H1 (cell line): ENCODE results near the gene CSNK2B. TPM values are rescaled to one million over a fixed set of nuclear protein-coding genes. Genes with fewer than 3 reads are reported as not detected.

ENCODE experiments used
- CTCF ChIA-PET: fragments of 300-600 bp; sonication (Branson Sonifier 250); formaldehyde crosslinking; loops from one replicate; lab custom pipeline; 2021; ENCODE audit not compliant: partially characterized antibody; lab: Charles Lee
- POLR2A ChIA-PET: fragments of 300-600 bp; sonication (Branson Sonifier 250); formaldehyde crosslinking; loops from one replicate; lab custom pipeline; 2021; ENCODE audit warnings: inconsistent platforms; ENCODE audit not compliant: partially characterized antibody; lab: Charles Lee
- DNase-seq, 2 experiments: peaks; one replicate each; pipeline versions ENCODE4 v3.0.0 to v3.0.0-alpha.2; 2010 to 2022; ENCODE audit warnings: low spot score in 2 of 2, low read depth in 1 of 2, mixed read lengths in 1 of 2
- FAIRE-seq: peaks from 2 replicates; lab custom pipeline; 2011; peaks lifted over from hg19 to GRCh38; lab: Jason Lieb, UNC
- H2AFZ ChIP-seq: 2 replicates; pipeline ENCODE4 v1.8.1; 2012; ENCODE audit warnings: low read length, inconsistent platforms
- H2AK5ac ChIP-seq: 2 replicates; pipeline ENCODE4 v1.6.1; 2013; ENCODE audit warnings: low read depth, low read length
- H2BK120ac ChIP-seq: replicated peaks from 2 replicates; pipeline ENCODE3; 2013; ENCODE audit warnings: low read depth, low read length, inconsistent platforms
- H2BK12ac ChIP-seq: 2 replicates; pipeline ENCODE4 v1.6.1; 2013; ENCODE audit warnings: low read depth, low read length
- H2BK15ac ChIP-seq: 2 replicates; pipeline ENCODE4 v1.6.1; 2013; ENCODE audit warnings: low read length
- H2BK20ac ChIP-seq: 2 replicates; pipeline ENCODE4 v1.6.1; 2013; ENCODE audit warnings: low read length
- H2BK5ac ChIP-seq: 2 replicates; pipeline ENCODE4 v1.6.1; 2013; ENCODE audit warnings: low read depth, low read length
- H3K14ac ChIP-seq: 2 replicates; pipeline ENCODE4 v1.6.1; 2013; ENCODE audit warnings: inconsistent platforms; ENCODE audit not compliant: insufficient read length
- H3K18ac ChIP-seq: 2 replicates; pipeline ENCODE4 v1.6.1; 2013; ENCODE audit warnings: low read length; ENCODE audit errors: extremely low read depth
- H3K23ac ChIP-seq: 2 replicates; pipeline ENCODE4 v1.6.1; 2013; ENCODE audit warnings: inconsistent platforms; ENCODE audit not compliant: insufficient read length
- H3K23me2 ChIP-seq: 2 replicates; pipeline ENCODE4 v1.6.1; 2013; ENCODE audit warnings: low read depth, low read length
- H3K27ac ChIP-seq: 2 replicates; pipeline ENCODE4 v1.6.1; 2011; ENCODE audit warnings: low read depth, low read length, inconsistent platforms
- H3K27me3 ChIP-seq, 4 experiments: replicated peaks in 1 of 4; 1 replicate in 1 of 4; 2 replicates in 3 of 4; pipeline versions ENCODE4 v1.6.1 to v1.8.1; 2011 to 2013; ENCODE audit warnings: low read length in 3 of 4, mild to moderate bottlenecking in 3 of 4, inconsistent platforms in 2 of 4, mixed read lengths in 2 of 4, moderate library complexity in 1 of 4; ENCODE audit not compliant: control insufficient read depth in 3 of 4, insufficient read depth in 3 of 4; ENCODE audit errors: extremely low read depth in 1 of 4
- H3K36me3 ChIP-seq, 4 experiments: 2 replicates each; pipeline versions ENCODE4 v1.6.1 to v1.8.1; 2011 to 2013; ENCODE audit warnings: mild to moderate bottlenecking in 4 of 4, low read length in 3 of 4, moderate library complexity in 2 of 4, control low read depth in 1 of 4, inconsistent platforms in 1 of 4; ENCODE audit not compliant: insufficient read depth in 4 of 4, control insufficient read depth in 2 of 4
- H3K4ac ChIP-seq: replicated peaks from 2 replicates; pipeline ENCODE3; 2013; ENCODE audit warnings: low read length, low read depth, mixed read lengths, inconsistent platforms; ENCODE audit not compliant: insufficient read length
- H3K4me1 ChIP-seq, 4 experiments: replicated peaks in 1 of 4; 1 replicate in 1 of 4; 2 replicates in 3 of 4; pipeline versions ENCODE4 v1.6.1 to v1.8.1; 2011 to 2013; ENCODE audit warnings: low read length in 3 of 4, inconsistent platforms in 2 of 4, mixed read lengths in 1 of 4; ENCODE audit not compliant: insufficient read depth in 4 of 4, control insufficient read depth in 3 of 4
- H3K4me2 ChIP-seq, 2 experiments: 2 replicates each; pipeline versions ENCODE4 v1.6.1 to v1.8.1; 2011 to 2013; ENCODE audit warnings: low read depth in 2 of 2, low read length in 2 of 2, control low read depth in 1 of 2, inconsistent platforms in 1 of 2, mild to moderate bottlenecking in 1 of 2; ENCODE audit not compliant: insufficient read depth in 1 of 2
- H3K4me3 ChIP-seq, 4 experiments: fragments of 200-600, 300-600 bp in 1 of 4; sonication (generic), shearing (Covaris generic), sonication (Bioruptor Twin) in 1 of 4; 2 replicates each; pipeline versions ENCODE4 v1.5.1 to v1.8.1; 2011 to 2016; ENCODE audit warnings: low read length in 4 of 4, low read depth in 3 of 4, control low read depth in 2 of 4, inconsistent platforms in 2 of 4, mild to moderate bottlenecking in 2 of 4, mixed read lengths in 1 of 4, moderate library complexity in 1 of 4; ENCODE audit not compliant: insufficient read depth in 2 of 4; ENCODE audit errors: extremely low read depth in 1 of 4
- H3K56ac ChIP-seq: replicated peaks from 2 replicates; pipeline ENCODE3; 2013; ENCODE audit warnings: low read depth, mild to moderate bottlenecking, mixed read lengths, low read length, inconsistent platforms; ENCODE audit not compliant: insufficient read length
- H3K79me1 ChIP-seq: 2 replicates; pipeline ENCODE4 v1.6.1; 2013; ENCODE audit warnings: low read depth, low read length, control low read depth
- H3K79me2 ChIP-seq, 2 experiments: 2 replicates each; pipeline versions ENCODE4 v1.6.1 to v1.8.1; 2012 to 2013; ENCODE audit warnings: low read length in 2 of 2, mild to moderate bottlenecking in 2 of 2, inconsistent platforms in 1 of 2; ENCODE audit not compliant: insufficient read depth in 2 of 2, control insufficient read depth in 1 of 2
- H3K9ac ChIP-seq, 4 experiments: replicated peaks in 1 of 4; 1 replicate in 1 of 4; 2 replicates in 3 of 4; pipeline versions ENCODE4 v1.6.1 to v1.8.1; 2011 to 2013; ENCODE audit warnings: low read depth in 3 of 4, low read length in 3 of 4, control low read depth in 2 of 4, mild to moderate bottlenecking in 2 of 4, moderate library complexity in 2 of 4, inconsistent platforms in 1 of 4; ENCODE audit errors: extremely low read depth in 1 of 4
- H3K9me3 ChIP-seq, 2 experiments: 2 replicates each; pipeline versions ENCODE4 v1.6.1 to v1.8.1; 2012 to 2013; ENCODE audit warnings: mild to moderate bottlenecking in 2 of 2, moderate library complexity in 2 of 2, control low read depth in 1 of 2, inconsistent platforms in 1 of 2, low read depth in 1 of 2, low read length in 1 of 2, mixed read lengths in 1 of 2; ENCODE audit not compliant: insufficient read depth in 2 of 2
- H4K20me1 ChIP-seq, 2 experiments: replicated peaks in 1 of 2; 2 replicates each; pipeline versions ENCODE3 to v1.8.1; 2011 to 2013; ENCODE audit warnings: inconsistent platforms in 2 of 2, low read length in 2 of 2, mild to moderate bottlenecking in 1 of 2; ENCODE audit not compliant: insufficient read depth in 2 of 2, control insufficient read depth in 1 of 2
- H4K5ac ChIP-seq: 2 replicates; pipeline ENCODE4 v1.6.1; 2013; ENCODE audit warnings: low read length, low read depth, mixed read lengths, inconsistent platforms; ENCODE audit not compliant: insufficient read length
- H4K8ac ChIP-seq: 2 replicates; pipeline ENCODE4 v1.8.0; 2013; ENCODE audit warnings: mild to moderate bottlenecking, moderate library complexity, low read length, inconsistent platforms; ENCODE audit not compliant: insufficient read depth; ENCODE audit errors: extremely low read depth
- H4K91ac ChIP-seq: replicated peaks from 2 replicates; pipeline ENCODE3; 2013; ENCODE audit warnings: low read length, mixed read lengths, inconsistent platforms; ENCODE audit not compliant: insufficient read length
- CHD1 ChIP-seq: IDR thresholded peaks from 2 replicates; pipeline ENCODE4 v1.6.1; 2012; ENCODE audit warnings: low read depth, low read length, improper control_type of control experiment
- FOSL1 ChIP-seq: IDR thresholded peaks from 2 replicates; pipeline ENCODE4 v1.6.1; 2011; ENCODE audit warnings: mild to moderate bottlenecking, low read depth, low read length, moderate library complexity; ENCODE audit not compliant: insufficient read depth
- HDAC6 ChIP-seq: IDR thresholded peaks from one replicate; pipeline ENCODE4 v1.7.1; 2012; ENCODE audit warnings: low read depth, mild to moderate bottlenecking, inconsistent platforms, low read length, moderate library complexity
- JUN ChIP-seq: IDR thresholded peaks from 2 replicates; pipeline ENCODE4 v1.6.1; 2011; ENCODE audit warnings: low read depth, mild to moderate bottlenecking, improper control_type of control experiment, low read length
- KDM1A ChIP-seq: fragments of 200-600, 300-600 bp; sonication (generic); IDR thresholded peaks from 2 replicates; pipeline ENCODE4 v1.7.1; 2016; ENCODE audit warnings: mild to moderate bottlenecking, low read length, borderline replicate concordance
- KDM4A ChIP-seq: IDR thresholded peaks from one replicate; pipeline ENCODE4 v1.7.1; 2012; ENCODE audit warnings: low read depth, mild to moderate bottlenecking, moderate library complexity, low read length, inconsistent platforms; ENCODE audit not compliant: severe bottlenecking
- MAFK ChIP-seq: IDR thresholded peaks from 2 replicates; pipeline ENCODE4 v1.6.1; 2012; ENCODE audit warnings: low read depth, mild to moderate bottlenecking, improper control_type of control experiment, low read length
- NRF1 ChIP-seq: IDR thresholded peaks from 2 replicates; pipeline ENCODE4 v1.6.1; 2011; ENCODE audit warnings: mild to moderate bottlenecking, low read depth, low read length, improper control_type of control experiment
- SIRT6 ChIP-seq: IDR thresholded peaks from one replicate; pipeline ENCODE4 v1.7.1; 2012; ENCODE audit warnings: low read length, inconsistent platforms
- SP1 ChIP-seq: IDR thresholded peaks from 2 replicates; pipeline ENCODE4 v1.6.1; 2011; ENCODE audit warnings: low read depth, low read length
- TBP ChIP-seq: IDR thresholded peaks from 2 replicates; pipeline ENCODE4 v1.6.1; 2011; ENCODE audit warnings: low read depth, low read length, improper control_type of control experiment
- WGBS, 2 experiments: shearing (Covaris generic) in 1 of 2; methylation state at CpG; one replicate each; pipeline versions ENCODE4 v1.1.6 to v1.1.7; 2013 to 2015; ENCODE audit warnings: low lambda C conversion rate in 2 of 2, mixed read lengths in 2 of 2, inconsistent platforms in 1 of 2, low coverage in 1 of 2, missing lambda C conversion rate in 1 of 2; ENCODE audit not compliant: insufficient replicate concordance in 2 of 2, insufficient coverage in 1 of 2, insufficient read length in 1 of 2; ENCODE audit errors: extremely low coverage in 1 of 2, missing lambda C conversion rate in 1 of 2; 5-methylcytosine and 5-hydroxymethylcytosine counted together
- polyA plus RNA-seq, 7 experiments: library from polyadenylated mRNA; depleted of rRNA in 3 of 7; stranded (reverse) in 5 of 7; unstranded in 2 of 7; fragments of >200 nt in 5 of 7; fragments of 200-250 nt in 2 of 7; gene quantifications; 1 replicate in 5 of 7; 2 replicates in 1 of 7; 4 replicates in 1 of 7; pipeline versions ENCODE4 v1.2.1 to v1.2.3, GENCODE V29; 2011 to 2013; ENCODE audit warnings: missing spikeins in 2 of 7, mixed read lengths in 2 of 7
- total RNA-seq: library from RNA; stranded (reverse); fragmentation: NEBNext Ultra II Directional; extraction: Animal tissue kit (Norgen Biotek cat#: 25700); gene quantifications from 2 replicates; pipeline ENCODE4 v1.2.1, GENCODE V29; 2021

CSNK2B gene
- total and polyA plus RNA-seq, 2 of the 8 experiments (the other 6 are each of a cell fraction or from before 2014, with no cell fraction given) = 169 to 208 TPM

DNA sequence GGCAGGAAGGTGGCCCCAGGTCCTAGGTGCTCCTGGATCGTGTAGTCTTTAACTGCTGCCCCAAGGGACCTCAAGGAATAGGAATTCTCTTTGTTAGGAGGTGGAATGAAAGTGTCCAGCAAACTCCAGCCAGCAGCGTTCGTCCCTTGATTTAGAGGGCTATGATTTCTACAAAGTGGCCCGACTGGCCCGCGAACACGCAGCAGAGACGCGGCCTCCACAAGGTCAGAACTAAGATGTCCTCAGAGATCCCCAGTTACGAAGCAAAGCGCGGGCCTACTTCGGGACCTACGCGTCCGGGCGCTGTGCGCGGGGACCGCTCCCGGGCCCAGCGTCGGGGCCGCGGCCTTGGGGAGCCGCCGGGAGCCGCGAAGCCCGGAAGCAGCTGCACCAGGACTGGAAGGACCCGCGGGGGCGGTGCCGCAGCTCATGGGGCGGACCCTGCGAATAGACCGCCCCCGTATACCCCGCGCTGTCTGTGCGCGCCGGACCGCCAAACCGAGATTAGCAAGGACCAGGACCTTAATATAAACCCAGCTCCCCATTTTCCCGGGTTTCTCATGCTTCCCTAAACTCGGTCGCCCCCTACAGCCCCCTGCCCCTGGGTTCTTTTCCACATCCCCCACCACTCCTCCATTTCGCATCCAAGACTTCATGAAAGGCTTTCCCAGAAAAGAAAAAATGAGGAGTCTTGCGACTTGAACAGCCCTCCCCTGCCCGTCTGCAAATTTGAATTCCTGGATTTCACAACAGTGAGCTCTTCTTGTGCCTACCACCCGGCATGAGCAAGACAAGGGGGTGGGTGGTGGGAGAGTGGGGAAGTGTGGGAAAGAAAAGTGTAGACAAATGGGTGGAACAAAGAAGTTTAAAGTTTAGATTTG lies 5.3 kb upstream of the CSNK2B start, which contains the start of gene C6orf47:
C6orf47 (minus strand) TSS at position 398 of the 881 bp plus-strand sequence. CDS start 831 bp downstream, outside the sequence.
- Histone ChIP-seq H4K91ac (peak within 1 kb of the TSS; percentile 76), H3K56ac (peak within 1 kb of the TSS; percentile 77), H3K4me1 (peaks cover 0 to 15% (median 4%) of the 10 kb centered on the region in 4 experiments; a peak in 5 of 7 replicates), H3K4me3 (peak within 1 kb of the TSS; percentile 85 to 94 (median 88)), H3K4me2 (peak within 1 kb of the TSS; percentile 94 to 95), H2BK12ac (no peak within 1 kb of the TSS), H3K18ac (peak within 1 kb of the TSS; percentile 42; the same call in 1 of the 2 replicates), H3K23me2 (peaks cover 8% of the 10 kb centered on the region), H2BK120ac (no peak within 1 kb of the TSS), H3K9me3 (no peaks in the 10 kb centered on the region), H4K5ac (peak within 1 kb of the TSS; percentile 73), H3K36me3 (peaks cover 4 to 19% (median 9%) of the 10 kb centered on the region in 4 experiments; a peak in 6 of 8 replicates), H2AFZ (peak within 1 kb of the TSS; percentile 84; the same call in 1 of the 2 replicates), H3K27me3 (no peaks in the 10 kb centered on the region), H2AK5ac (no peak within 1 kb of the TSS), H3K9ac (peak within 1 kb of the TSS; percentile 75 to 93 (median 82)), H3K79me2 (peaks cover 0 to 39% of the 10 kb centered on the region in 2 experiments; a peak in 3 of 4 replicates), H3K23ac (no peak within 1 kb of the TSS), H2BK20ac (no peak within 1 kb of the TSS), H4K8ac (peak within 1 kb of the TSS; percentile 94), H3K27ac (peak within 1 kb of the TSS; percentile 63), H4K20me1 (peaks cover 0 to 3% of the 10 kb centered on the region in 2 experiments), H3K4ac (peak within 1 kb of the TSS; percentile 83), H3K14ac (peak within 1 kb of the TSS; percentile 71), H2BK15ac (peak within 1 kb of the TSS; percentile 8; the same call in 1 of the 2 replicates), H3K79me1 (peaks cover 7% of the 10 kb centered on the region; the same call in 1 of the 2 replicates), H2BK5ac (0 out of 2 replicates have a peak within 1 kb of the TSS, but pooled peaks have one; percentile 1)
- DNase-seq (peak; percentile 59 to 90), FAIRE-seq (no peak)
- POLR2A ChIA-PET = interaction anchor here (0.6 to 25.5 kb wide), 29 partner anchors 7 to 203 kb away, joined by 3 to 883 read pairs (median 5); partner anchors contain the start of genes AIF1, APOM, ATP6V1G2 and BAG6
- 4% methylated on average over 50 of the region's 52 CpGs; no CpG with 5 or more reads in 1 of the 2 experiments for WGBS, 2 experiments
- CTCF ChIA-PET = interaction anchor here (0.6 to 1.6 kb wide), 16 partner anchors 8 to 227 kb away, joined by 3 to 6 read pairs (median 3); partner anchors contain the start of genes ATP6V1G2, BAG6 and LY6G5B
- TF ChIP-seq JUN = no peak
- TF ChIP-seq CHD1 = no peak
- TF ChIP-seq MAFK = no peak
- no peak for TF ChIP-seq SIRT6
- peak; percentile 31; the same call in 1 of the 2 replicates for TF ChIP-seq SP1
- peak; percentile 54; the same call in 1 of the 2 replicates for TF ChIP-seq TBP
- TF ChIP-seq HDAC6 = no peak
- TF ChIP-seq FOSL1 = no peak
- TF ChIP-seq NRF1 = no peak
- TF ChIP-seq KDM4A = no peak
- TF ChIP-seq KDM1A = no peak
